ENCODE results near the gene TENT4B.

The TENT4B gene

DNA sequence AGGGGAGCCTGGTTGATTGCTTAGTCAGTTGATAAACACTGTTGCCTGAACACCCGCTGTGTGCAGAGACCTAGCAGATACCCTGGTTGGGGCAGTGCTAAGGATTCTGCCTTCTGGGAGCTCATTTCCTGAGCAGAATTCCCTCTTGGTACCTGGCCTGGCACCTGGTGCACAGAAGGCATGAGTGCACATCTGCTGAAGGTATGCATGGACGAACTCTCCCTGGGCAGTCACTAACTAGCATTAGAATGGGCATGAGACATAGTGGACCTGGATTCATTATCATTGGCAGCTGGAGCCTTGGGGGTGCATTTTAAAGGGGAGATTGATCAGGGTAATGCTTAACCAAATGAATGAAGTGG lies 126.4 kb downstream of the TENT4B start:
- no peak for DNase-seq (ENCODE audit: low read depth)
- TF ChIP-seq, protein P1, sequence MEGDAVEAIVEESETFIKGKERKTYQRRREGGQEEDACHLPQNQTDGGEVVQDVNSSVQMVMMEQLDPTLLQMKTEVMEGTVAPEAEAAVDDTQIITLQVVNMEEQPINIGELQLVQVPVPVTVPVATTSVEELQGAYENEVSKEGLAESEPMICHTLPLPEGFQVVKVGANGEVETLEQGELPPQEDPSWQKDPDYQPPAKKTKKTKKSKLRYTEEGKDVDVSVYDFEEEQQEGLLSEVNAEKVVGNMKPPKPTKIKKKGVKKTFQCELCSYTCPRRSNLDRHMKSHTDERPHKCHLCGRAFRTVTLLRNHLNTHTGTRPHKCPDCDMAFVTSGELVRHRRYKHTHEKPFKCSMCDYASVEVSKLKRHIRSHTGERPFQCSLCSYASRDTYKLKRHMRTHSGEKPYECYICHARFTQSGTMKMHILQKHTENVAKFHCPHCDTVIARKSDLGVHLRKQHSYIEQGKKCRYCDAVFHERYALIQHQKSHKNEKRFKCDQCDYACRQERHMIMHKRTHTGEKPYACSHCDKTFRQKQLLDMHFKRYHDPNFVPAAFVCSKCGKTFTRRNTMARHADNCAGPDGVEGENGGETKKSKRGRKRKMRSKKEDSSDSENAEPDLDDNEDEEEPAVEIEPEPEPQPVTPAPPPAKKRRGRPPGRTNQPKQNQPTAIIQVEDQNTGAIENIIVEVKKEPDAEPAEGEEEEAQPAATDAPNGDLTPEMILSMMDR (conservative IDR thresholded peaks at IDR 0.05; ENCODE audit: low read depth, low read length) = no peak
- no peak overlapping the region for H3K4me3 ChIP-seq (ENCODE audit: low read depth, low read length)

DNA sequence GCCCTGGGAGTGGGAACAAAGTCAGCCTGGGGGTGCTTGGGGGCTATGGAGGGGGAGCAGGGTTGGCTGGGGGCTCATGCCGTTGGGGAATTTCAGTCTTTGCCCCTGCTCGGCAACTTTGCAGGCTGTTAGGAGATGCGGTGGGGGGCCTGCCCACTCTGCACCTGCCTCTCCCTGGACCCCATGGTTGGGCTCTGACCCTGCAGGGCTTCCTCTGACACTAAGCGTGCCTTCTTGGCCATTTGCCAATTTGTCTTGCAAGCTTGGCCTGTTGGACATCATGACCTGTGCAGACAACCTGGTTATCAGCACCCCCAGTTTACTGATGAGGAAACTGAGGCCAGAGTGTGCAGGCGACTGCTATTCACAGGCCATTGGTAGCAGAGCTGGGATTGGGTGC lies 127.8 kb downstream of the TENT4B start:
- H3K4me3 ChIP-seq (ENCODE audit: low read depth, low read length) = no peak overlapping the region
- TF ChIP-seq, protein P1 (conservative IDR thresholded peaks at IDR 0.05; ENCODE audit: low read depth, low read length) = no peak

More for the DNA sequence above, 127.8 kb downstream of the TENT4B start:
- no peak for DNase-seq (ENCODE audit: low read depth)

All from choroid plexus epithelial cell (primary cell).